ENCODE results near the gene DPH5.
"Not testable (repeated sequence)": the region's sequence is repeated elsewhere in the genome, so short reads cannot be mapped to it uniquely, and the experiment has no call there.

DPH5 gene

DNA sequence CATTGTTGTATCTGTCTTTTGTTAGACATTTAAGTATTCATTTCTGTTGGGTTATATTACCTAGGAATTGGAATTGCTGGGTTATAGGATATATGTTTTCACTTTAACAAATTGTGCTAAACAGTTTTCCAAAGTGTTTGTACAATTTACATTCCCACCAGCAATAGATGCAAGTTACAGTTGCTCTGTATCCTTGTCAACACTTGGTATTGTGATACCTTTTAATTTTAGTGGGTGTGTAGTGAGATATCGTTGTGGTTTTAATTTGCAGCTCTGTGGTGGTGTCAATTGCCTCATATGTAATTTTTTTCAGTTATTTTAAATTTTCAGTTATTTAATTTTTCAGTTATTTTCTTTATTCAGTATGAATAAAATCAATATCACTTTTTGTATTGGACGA lies 7.4 kb upstream of the DPH5 start:
- Histone ChIP-seq H3K27me3 (ENCODE audit: control insufficient read depth in 1 of 2, insufficient read depth in 2 of 2, low read length in 2 of 2) (no peaks in the 10 kb centered on the region), H3K27ac (ENCODE audit: low read depth, low read length) (no peak overlapping the region), H3K36me3 (ENCODE audit: control insufficient read depth in 1 of 2, insufficient read depth in 2 of 2, low read length in 2 of 2) (no peaks in the 10 kb centered on the region), H3K9ac (ENCODE audit: low read depth in 1 of 2, low read length in 2 of 2) (no peak overlapping the region), H3K4me3 (ENCODE audit: low read depth in 1 of 2, low read length in 2 of 2) (no peak overlapping the region), H3K4me1 (ENCODE audit: control insufficient read depth in 1 of 2, insufficient read depth in 2 of 2, low read length in 2 of 2) (no peaks in the 10 kb centered on the region), H3K9me3 (ENCODE audit: control insufficient read depth in 1 of 2, low read length in 2 of 2) (no peaks in the 10 kb centered on the region)

DNA sequence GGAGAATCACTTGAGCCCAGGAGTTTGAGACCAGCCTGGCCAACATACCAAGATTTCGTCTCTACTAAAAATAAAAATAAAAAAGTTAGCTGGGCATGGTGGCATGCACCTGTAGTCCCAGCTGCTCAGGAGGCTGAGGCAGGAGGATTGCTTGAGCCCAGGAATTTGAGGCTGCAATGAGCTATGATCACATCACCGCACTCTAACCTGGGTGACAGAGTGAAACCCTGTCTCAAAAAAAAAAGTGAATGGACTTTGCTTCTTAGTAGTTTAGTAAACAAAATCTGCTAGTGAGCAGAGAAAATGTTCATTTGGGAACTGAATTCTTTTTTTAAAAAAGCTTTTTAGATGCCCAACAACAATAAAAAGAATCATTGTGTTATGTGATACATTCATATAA lies 6.5 kb upstream of the DPH5 start:
- not testable (repeated sequence) for H3K9me3 ChIP-seq (ENCODE audit: control insufficient read depth in 1 of 2, low read length in 2 of 2); H3K27me3 ChIP-seq (ENCODE audit: control insufficient read depth in 1 of 2, insufficient read depth in 2 of 2, low read length in 2 of 2); H3K4me1 ChIP-seq (ENCODE audit: control insufficient read depth in 1 of 2, insufficient read depth in 2 of 2, low read length in 2 of 2); H3K36me3 ChIP-seq (ENCODE audit: control insufficient read depth in 1 of 2, insufficient read depth in 2 of 2, low read length in 2 of 2); H3K27ac ChIP-seq (ENCODE audit: low read depth, low read length); H3K9ac ChIP-seq (ENCODE audit: low read depth in 1 of 2, low read length in 2 of 2); H3K4me3 ChIP-seq (ENCODE audit: low read depth in 1 of 2, low read length in 2 of 2)

DNA sequence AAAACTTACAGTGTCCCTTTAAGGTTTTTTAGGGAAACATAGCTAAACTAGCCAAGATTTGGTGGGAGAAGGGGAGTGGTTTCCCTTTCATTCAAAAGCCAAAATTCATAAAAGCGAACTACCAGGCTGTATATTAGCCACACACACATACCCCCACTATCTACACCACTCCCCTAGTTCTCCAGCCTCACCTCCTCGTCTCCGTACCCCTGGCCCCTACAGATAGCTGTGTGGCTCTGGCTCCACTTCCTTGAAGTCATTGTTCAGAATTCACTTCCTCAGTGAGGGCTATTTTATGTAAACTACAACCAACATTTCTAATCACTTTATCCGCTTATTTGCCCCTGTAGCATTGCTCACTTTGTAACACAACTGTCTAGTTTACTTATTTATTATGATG lies 5.3 kb upstream of the DPH5 start:
- peaks cover 0 to 3% of the 10 kb centered on the region in 2 donors for H3K4me1 ChIP-seq (ENCODE audit: control insufficient read depth in 1 of 2, insufficient read depth in 2 of 2, low read length in 2 of 2)
- H3K4me3 ChIP-seq (ENCODE audit: low read depth in 1 of 2, low read length in 2 of 2): no peak overlapping the region
- H3K9me3 ChIP-seq (ENCODE audit: control insufficient read depth in 1 of 2, low read length in 2 of 2): no peaks in the 10 kb centered on the region

DNA sequence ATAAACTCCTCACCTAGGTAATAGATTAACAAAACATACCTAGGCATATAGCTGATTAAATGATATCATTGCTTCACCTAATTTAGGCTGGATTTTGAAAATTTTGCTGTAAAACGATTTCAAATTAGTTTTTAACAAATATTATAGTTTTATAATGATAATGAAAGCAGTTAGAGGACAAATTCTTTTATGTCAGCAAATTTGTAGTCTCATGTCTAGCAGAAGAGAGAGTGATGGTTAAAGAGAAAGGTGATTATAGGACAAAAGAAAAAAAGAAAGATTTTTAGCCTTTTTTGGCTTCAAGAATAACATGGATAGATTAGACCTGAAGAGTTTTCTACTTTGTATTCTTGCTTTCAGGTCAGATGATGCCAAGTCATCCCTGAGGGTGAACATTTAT lies 3.6 kb upstream of the DPH5 start:
- Histone ChIP-seq H3K27ac (ENCODE audit: low read depth, low read length) (no peak overlapping the region), H3K4me3 (ENCODE audit: low read depth in 1 of 2, low read length in 2 of 2) (no peak overlapping the region), H3K36me3 (ENCODE audit: control insufficient read depth in 1 of 2, insufficient read depth in 2 of 2, low read length in 2 of 2) (no peaks in the 10 kb centered on the region), H3K9me3 (ENCODE audit: control insufficient read depth in 1 of 2, low read length in 2 of 2) (no peaks in the 10 kb centered on the region), H3K27me3 (ENCODE audit: control insufficient read depth in 1 of 2, insufficient read depth in 2 of 2, low read length in 2 of 2) (no peaks in the 10 kb centered on the region), H3K4me1 (ENCODE audit: control insufficient read depth in 1 of 2, insufficient read depth in 2 of 2, low read length in 2 of 2) (peaks cover 8 to 10% of the 10 kb centered on the region in 2 donors), H3K9ac (ENCODE audit: low read depth in 1 of 2, low read length in 2 of 2) (no peak overlapping the region)

More for the DNA sequence above, 5.3 kb upstream of the DPH5 start:
- no peak overlapping the region for H3K9ac ChIP-seq (ENCODE audit: low read depth in 1 of 2, low read length in 2 of 2)
- no peaks in the 10 kb centered on the region for H3K27me3 ChIP-seq (ENCODE audit: control insufficient read depth in 1 of 2, insufficient read depth in 2 of 2, low read length in 2 of 2)
- no peaks in the 10 kb centered on the region for H3K36me3 ChIP-seq (ENCODE audit: control insufficient read depth in 1 of 2, insufficient read depth in 2 of 2, low read length in 2 of 2)
- H3K27ac ChIP-seq (ENCODE audit: low read depth, low read length): no peak overlapping the region

DNA sequence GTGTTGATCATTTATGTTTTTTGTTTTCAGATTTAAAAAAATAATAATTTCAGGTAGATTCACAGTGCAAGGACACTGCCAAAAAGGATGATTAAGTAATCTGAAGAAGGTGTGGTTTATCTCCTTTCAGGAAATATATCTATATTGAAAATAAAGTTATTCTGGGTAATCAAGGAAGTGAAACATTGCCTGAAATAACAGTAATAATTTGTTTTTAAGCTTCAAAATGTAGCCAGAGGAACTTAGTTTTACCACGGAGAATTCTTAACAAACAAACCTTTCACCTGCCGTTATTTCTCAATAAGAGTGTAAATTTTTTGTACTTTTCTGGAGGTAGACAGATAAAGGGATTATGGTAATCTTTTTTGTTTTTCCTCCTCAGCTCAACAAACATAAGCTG lies 2.9 kb upstream of the DPH5 start:
- no peaks in the 10 kb centered on the region for H3K36me3 ChIP-seq (ENCODE audit: control insufficient read depth in 1 of 2, insufficient read depth in 2 of 2, low read length in 2 of 2)
- H3K27ac ChIP-seq (ENCODE audit: low read depth, low read length): no peak overlapping the region
- H3K9ac ChIP-seq (ENCODE audit: low read depth in 1 of 2, low read length in 2 of 2): no peak overlapping the region
- H3K9me3 ChIP-seq (ENCODE audit: control insufficient read depth in 1 of 2, low read length in 2 of 2): no peaks in the 10 kb centered on the region
- peaks cover 8 to 10% of the 10 kb centered on the region in 2 donors for H3K4me1 ChIP-seq (ENCODE audit: control insufficient read depth in 1 of 2, insufficient read depth in 2 of 2, low read length in 2 of 2)
- no peak overlapping the region for H3K4me3 ChIP-seq (ENCODE audit: low read depth in 1 of 2, low read length in 2 of 2)
- H3K27me3 ChIP-seq (ENCODE audit: control insufficient read depth in 1 of 2, insufficient read depth in 2 of 2, low read length in 2 of 2): no peaks in the 10 kb centered on the region

DNA sequence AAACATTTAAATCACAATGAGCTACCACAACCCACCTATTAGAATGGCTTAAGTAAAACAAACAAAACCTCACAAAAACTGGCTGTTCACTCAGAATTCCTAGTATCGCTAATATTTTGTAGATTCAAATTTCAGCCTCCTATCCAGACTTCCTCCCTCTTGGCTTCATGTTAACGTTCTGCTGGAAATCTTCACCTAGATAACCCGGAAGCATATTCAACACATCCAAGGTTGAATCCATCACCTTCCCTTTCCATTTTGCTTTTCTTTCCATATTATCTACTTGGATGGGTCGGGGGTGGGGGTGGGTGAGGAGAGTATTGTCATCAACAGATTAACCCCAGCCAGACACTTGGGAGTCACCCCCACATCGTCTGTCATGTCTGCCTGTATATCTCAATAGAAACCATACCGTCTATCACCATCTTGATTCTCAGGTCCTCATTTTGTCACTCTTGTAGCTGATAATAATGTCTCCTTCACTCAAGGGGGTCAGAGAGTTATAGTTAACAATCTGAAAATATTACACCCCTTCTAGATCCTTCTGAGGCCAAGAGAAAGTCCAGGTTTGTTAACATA lies 1.7 kb upstream of the DPH5 start:
- Histone ChIP-seq H3K9ac (ENCODE audit: low read depth in 1 of 2, low read length in 2 of 2) (no peak overlapping the region), H3K4me3 (ENCODE audit: low read depth in 1 of 2, low read length in 2 of 2) (no peak overlapping the region), H3K27ac (ENCODE audit: low read depth, low read length) (no peak overlapping the region), H3K27me3 (ENCODE audit: control insufficient read depth in 1 of 2, insufficient read depth in 2 of 2, low read length in 2 of 2) (no peaks in the 10 kb centered on the region), H3K36me3 (ENCODE audit: control insufficient read depth in 1 of 2, insufficient read depth in 2 of 2, low read length in 2 of 2) (no peaks in the 10 kb centered on the region), H3K4me1 (ENCODE audit: control insufficient read depth in 1 of 2, insufficient read depth in 2 of 2, low read length in 2 of 2) (peaks cover 8 to 10% of the 10 kb centered on the region in 2 donors), H3K9me3 (ENCODE audit: control insufficient read depth in 1 of 2, low read length in 2 of 2) (no peaks in the 10 kb centered on the region)

DNA sequence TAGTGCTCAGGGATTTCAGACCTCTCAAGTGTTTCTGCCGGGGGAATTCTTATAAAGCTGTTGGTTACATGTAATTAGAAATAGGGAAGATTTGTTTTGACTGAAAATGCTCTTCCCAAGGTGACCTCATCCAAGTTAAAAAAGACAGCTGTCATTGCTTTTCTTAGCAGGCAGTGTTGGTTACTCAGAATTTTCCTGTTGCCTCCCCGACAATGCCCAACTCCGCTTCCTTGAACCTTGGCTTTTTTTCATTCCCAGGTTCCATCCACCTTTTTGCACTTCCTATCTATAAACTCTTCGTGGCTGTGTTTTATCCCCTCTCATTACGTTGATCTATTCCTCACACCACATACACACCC lies 825 bp upstream of the DPH5 start:
- Histone ChIP-seq H3K36me3 (ENCODE audit: control insufficient read depth in 1 of 2, insufficient read depth in 2 of 2, low read length in 2 of 2) (no peaks in the 10 kb centered on the region), H3K9ac (ENCODE audit: low read depth in 1 of 2, low read length in 2 of 2) (peak overlapping the region; percentile 67 to 82), H3K27me3 (ENCODE audit: control insufficient read depth in 1 of 2, insufficient read depth in 2 of 2, low read length in 2 of 2) (no peaks in the 10 kb centered on the region), H3K4me1 (ENCODE audit: control insufficient read depth in 1 of 2, insufficient read depth in 2 of 2, low read length in 2 of 2) (peaks cover 8 to 10% of the 10 kb centered on the region in 2 donors), H3K9me3 (ENCODE audit: control insufficient read depth in 1 of 2, low read length in 2 of 2) (no peaks in the 10 kb centered on the region), H3K27ac (ENCODE audit: low read depth, low read length) (no peak overlapping the region), H3K4me3 (ENCODE audit: low read depth in 1 of 2, low read length in 2 of 2) (peak overlapping the region; percentile 84 to 95)

DNA sequence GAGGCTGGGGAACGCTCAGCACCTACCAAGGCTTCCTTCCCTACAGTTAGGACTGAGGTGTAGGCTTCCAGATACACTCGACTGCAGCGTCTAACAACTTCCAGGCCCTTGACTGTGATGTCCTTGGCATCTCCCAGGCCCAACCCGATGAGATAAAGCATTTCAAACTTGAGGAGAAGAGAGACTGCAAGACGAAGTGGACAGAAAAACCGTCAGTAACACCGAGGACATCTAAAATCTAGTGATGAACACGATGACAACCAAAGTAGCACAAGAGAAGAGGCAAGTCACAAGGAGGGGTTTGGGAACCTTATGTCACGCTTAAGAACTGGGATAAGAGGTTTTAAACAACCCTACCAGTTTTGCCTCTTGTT lies 314 bp downstream of the DPH5 start:
- H3K27ac ChIP-seq (ENCODE audit: low read depth, low read length): no peak overlapping the region
- H3K4me3 ChIP-seq (ENCODE audit: low read depth in 1 of 2, low read length in 2 of 2): peak overlapping the region; percentile 84 to 95
- H3K9ac ChIP-seq (ENCODE audit: low read depth in 1 of 2, low read length in 2 of 2): peak overlapping the region; percentile 67 to 82
- H3K36me3 ChIP-seq (ENCODE audit: control insufficient read depth in 1 of 2, insufficient read depth in 2 of 2, low read length in 2 of 2): no peaks in the 10 kb centered on the region
- no peaks in the 10 kb centered on the region for H3K27me3 ChIP-seq (ENCODE audit: control insufficient read depth in 1 of 2, insufficient read depth in 2 of 2, low read length in 2 of 2)
- peaks cover 8 to 10% of the 10 kb centered on the region in 2 donors for H3K4me1 ChIP-seq (ENCODE audit: control insufficient read depth in 1 of 2, insufficient read depth in 2 of 2, low read length in 2 of 2)
- H3K9me3 ChIP-seq (ENCODE audit: control insufficient read depth in 1 of 2, low read length in 2 of 2): no peaks in the 10 kb centered on the region

DNA sequence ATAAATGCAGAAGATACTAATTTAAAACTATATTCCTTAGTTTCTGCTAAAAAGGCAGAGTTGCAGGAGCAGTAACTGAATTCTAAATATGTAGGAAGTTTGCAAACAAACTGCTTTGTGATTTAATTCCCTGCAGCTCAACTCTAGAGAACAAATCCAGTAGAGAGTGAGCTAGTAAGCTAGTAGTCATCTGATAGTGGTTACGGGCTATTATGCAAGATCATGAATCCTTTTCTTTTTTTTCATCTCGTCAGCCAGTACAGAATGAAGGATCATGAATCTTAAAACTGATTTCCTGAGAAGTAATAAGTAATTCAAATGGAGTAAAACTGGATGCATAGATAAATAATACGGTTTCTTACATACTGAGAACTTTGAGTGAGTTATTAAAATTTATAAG lies 3.3 kb downstream of the DPH5 start:
- no peak overlapping the region for H3K9ac ChIP-seq (ENCODE audit: low read depth in 1 of 2, low read length in 2 of 2)
- H3K9me3 ChIP-seq (ENCODE audit: control insufficient read depth in 1 of 2, low read length in 2 of 2): no peaks in the 10 kb centered on the region
- H3K27me3 ChIP-seq (ENCODE audit: control insufficient read depth in 1 of 2, insufficient read depth in 2 of 2, low read length in 2 of 2): no peaks in the 10 kb centered on the region
- no peak overlapping the region for H3K27ac ChIP-seq (ENCODE audit: low read depth, low read length)
- no peak overlapping the region for H3K4me3 ChIP-seq (ENCODE audit: low read depth in 1 of 2, low read length in 2 of 2)
- H3K4me1 ChIP-seq (ENCODE audit: control insufficient read depth in 1 of 2, insufficient read depth in 2 of 2, low read length in 2 of 2): peaks cover 8 to 10% of the 10 kb centered on the region in 2 donors
- H3K36me3 ChIP-seq (ENCODE audit: control insufficient read depth in 1 of 2, insufficient read depth in 2 of 2, low read length in 2 of 2): peaks cover 0 to 9% of the 10 kb centered on the region in 2 donors

DNA sequence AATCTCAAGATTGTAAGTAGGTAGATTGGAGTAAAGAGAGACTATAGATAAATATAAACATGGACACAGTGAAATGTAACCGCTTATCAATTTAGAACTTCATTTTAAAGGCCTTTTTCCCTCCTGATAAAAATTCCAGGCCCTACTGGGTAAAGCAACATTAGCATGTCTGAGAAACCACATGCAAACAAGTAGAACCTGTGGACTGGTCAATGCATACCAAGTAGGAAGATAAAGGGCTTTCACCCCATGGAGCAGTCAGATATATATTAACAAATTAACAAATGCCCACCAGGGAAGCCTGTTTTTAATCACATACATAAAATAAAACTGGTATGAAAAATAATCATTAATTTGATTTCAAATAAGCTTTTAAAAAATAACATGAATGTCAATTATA lies 8.1 kb downstream of the DPH5 start:
- H3K4me1 ChIP-seq (ENCODE audit: control insufficient read depth in 1 of 2, insufficient read depth in 2 of 2, low read length in 2 of 2): no peaks in the 10 kb centered on the region
- no peak overlapping the region for H3K27ac ChIP-seq (ENCODE audit: low read depth, low read length)
- no peaks in the 10 kb centered on the region for H3K9me3 ChIP-seq (ENCODE audit: control insufficient read depth in 1 of 2, low read length in 2 of 2)
- H3K4me3 ChIP-seq (ENCODE audit: low read depth in 1 of 2, low read length in 2 of 2): no peak overlapping the region
- H3K27me3 ChIP-seq (ENCODE audit: control insufficient read depth in 1 of 2, insufficient read depth in 2 of 2, low read length in 2 of 2): no peaks in the 10 kb centered on the region
- H3K9ac ChIP-seq (ENCODE audit: low read depth in 1 of 2, low read length in 2 of 2): no peak overlapping the region
- peaks cover 0 to 9% of the 10 kb centered on the region in 2 donors for H3K36me3 ChIP-seq (ENCODE audit: control insufficient read depth in 1 of 2, insufficient read depth in 2 of 2, low read length in 2 of 2)

DNA sequence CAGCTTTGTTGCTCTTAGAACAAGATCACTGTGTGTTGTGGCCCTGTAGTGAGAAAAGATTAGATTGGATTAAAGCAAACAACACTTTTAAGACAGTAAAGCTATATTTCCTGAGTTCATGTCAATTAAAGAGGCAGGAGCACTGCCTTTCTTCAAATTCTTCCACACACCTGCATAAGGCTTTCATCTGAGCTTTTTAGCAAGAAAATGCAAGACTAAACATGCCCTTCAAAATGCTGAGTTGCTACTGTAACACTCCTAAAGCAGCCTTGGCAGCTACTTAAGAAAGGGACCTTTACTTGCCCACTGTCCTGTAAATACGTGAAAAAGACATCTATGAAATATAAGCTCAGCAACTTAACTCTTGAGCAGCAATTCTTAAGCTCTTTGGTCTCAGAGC lies 11.8 kb downstream of the DPH5 start:
- peaks cover 0 to 8% of the 10 kb centered on the region in 2 donors for H3K36me3 ChIP-seq (ENCODE audit: control insufficient read depth in 1 of 2, insufficient read depth in 2 of 2, low read length in 2 of 2)
- H3K4me3 ChIP-seq (ENCODE audit: low read depth in 1 of 2, low read length in 2 of 2): no peak overlapping the region
- H3K27me3 ChIP-seq (ENCODE audit: control insufficient read depth in 1 of 2, insufficient read depth in 2 of 2, low read length in 2 of 2): no peaks in the 10 kb centered on the region
- H3K4me1 ChIP-seq (ENCODE audit: control insufficient read depth in 1 of 2, insufficient read depth in 2 of 2, low read length in 2 of 2): no peaks in the 10 kb centered on the region
- H3K9ac ChIP-seq (ENCODE audit: low read depth in 1 of 2, low read length in 2 of 2): no peak overlapping the region
- H3K27ac ChIP-seq (ENCODE audit: low read depth, low read length): no peak overlapping the region
- H3K9me3 ChIP-seq (ENCODE audit: control insufficient read depth in 1 of 2, low read length in 2 of 2): no peaks in the 10 kb centered on the region

Data from duodenal mucosa (tissue), 2 donors.